ENCODE results near the gene HSPA5. TPM values are rescaled to one million over a fixed set of nuclear protein-coding genes. Genes with fewer than 3 reads are reported as not detected.

The HSPA5 gene
- total and polyA plus RNA-seq, 4 donors = 122 to 431 (median 263) TPM

GRCh38 chr9:125254231-125254630 is 13.1 kb upstream of the HSPA5 start:
- H3K4me1 ChIP-seq (ENCODE audit: control insufficient read depth in 5 of 5, insufficient read depth in 5 of 5, low read length in 5 of 5) = no peaks in the 10 kb centered on the region
- ATAC-seq (ENCODE audit: insufficient read depth, low FRiP score) = no peak
- H3K36me3 ChIP-seq (ENCODE audit: control insufficient read depth in 4 of 4, insufficient read depth in 4 of 4, low read length in 4 of 4) = no peaks in the 10 kb centered on the region
- H3K4me3 ChIP-seq = no peak overlapping the region
- H3K27ac ChIP-seq (ENCODE audit: low read depth in 1 of 2, low read length in 1 of 2) = no peak overlapping the region
- H3K27me3 ChIP-seq (ENCODE audit: control insufficient read depth in 3 of 3, insufficient read depth in 3 of 3, low read length in 2 of 3) = no peaks in the 10 kb centered on the region
- no peak overlapping the region for H3K9ac ChIP-seq (ENCODE audit: insufficient read depth in 1 of 2, low read length in 2 of 2)
- no peak for DNase-seq
- no peak for TF ChIP-seq CTCF (IDR thresholded peaks at IDR 0.05; ENCODE audit: control extremely low read depth, extremely low read depth)
- H3K9me3 ChIP-seq (ENCODE audit: control insufficient read depth in 4 of 4, insufficient read depth in 3 of 4, low read length in 3 of 4) = no peaks in the 10 kb centered on the region

- no peaks in the 10 kb centered on the region for H3K36me3 ChIP-seq (ENCODE audit: control insufficient read depth in 4 of 4, insufficient read depth in 4 of 4, low read length in 4 of 4)
- no peak overlapping the region for H3K9ac ChIP-seq (ENCODE audit: insufficient read depth in 1 of 2, low read length in 2 of 2)
- WGBS, 2 donors = 78 to 82% methylated on average over 6 of the region's 6 CpGs
- no peak for TF ChIP-seq CTCF (IDR thresholded peaks at IDR 0.05; ENCODE audit: control extremely low read depth, extremely low read depth)
- H3K9me3 ChIP-seq (ENCODE audit: control insufficient read depth in 4 of 4, insufficient read depth in 3 of 4, low read length in 3 of 4) = no peaks in the 10 kb centered on the region
- no peak overlapping the region for H3K4me3 ChIP-seq
- no peak overlapping the region for H3K27ac ChIP-seq (ENCODE audit: low read depth in 1 of 2, low read length in 1 of 2)
- peaks cover 0 to 6% (median 0%) of the 10 kb centered on the region in 5 donors for H3K4me1 ChIP-seq (ENCODE audit: control insufficient read depth in 5 of 5, insufficient read depth in 5 of 5, low read length in 5 of 5)
- DNase-seq (no peak), ATAC-seq (ENCODE audit: insufficient read depth, low FRiP score) (no peak)
- no peaks in the 10 kb centered on the region for H3K27me3 ChIP-seq (ENCODE audit: control insufficient read depth in 3 of 3, insufficient read depth in 3 of 3, low read length in 2 of 3)
These were observed 5.1 kb upstream of the HSPA5 start for GRCh38 chr9:125246261-125246667.

GRCh38 chr9:125243792-125244260 is 2.7 kb upstream of the HSPA5 start:
- DNase-seq = no peak
- H3K4me1 ChIP-seq (ENCODE audit: control insufficient read depth in 5 of 5, insufficient read depth in 5 of 5, low read length in 5 of 5) = peaks cover 0 to 15% (median 4%) of the 10 kb centered on the region in 5 donors
- H3K36me3 ChIP-seq (ENCODE audit: control insufficient read depth in 4 of 4, insufficient read depth in 4 of 4, low read length in 4 of 4) = peaks cover 5 to 17% (median 7%) of the 10 kb centered on the region in 4 donors
- no peak overlapping the region for H3K27ac ChIP-seq (ENCODE audit: low read depth in 1 of 2, low read length in 1 of 2)
- WGBS, 2 donors = 92 to 97% methylated on average over 15 of the region's 15 CpGs
- no peak overlapping the region for H3K9ac ChIP-seq (ENCODE audit: insufficient read depth in 1 of 2, low read length in 2 of 2)
- no peak overlapping the region for H3K4me3 ChIP-seq
- no peaks in the 10 kb centered on the region for H3K27me3 ChIP-seq (ENCODE audit: control insufficient read depth in 3 of 3, insufficient read depth in 3 of 3, low read length in 2 of 3)
- no peak for TF ChIP-seq CTCF (IDR thresholded peaks at IDR 0.05; ENCODE audit: control extremely low read depth, extremely low read depth)
- ATAC-seq (ENCODE audit: insufficient read depth, low FRiP score) = no peak
- no peaks in the 10 kb centered on the region for H3K9me3 ChIP-seq (ENCODE audit: control insufficient read depth in 4 of 4, insufficient read depth in 3 of 4, low read length in 3 of 4)
